IMR-90 (cell line): ENCODE measurements around the gene NPW. TPM values are rescaled to one million over a fixed set of nuclear protein-coding genes. Genes with fewer than 3 reads are reported as not detected.

Experiments used
- ATAC-seq: fragments of 200-7000 bp; cut with Tn5 transposase; 2 replicates; pipeline ENCODE4 v1.9.1; 2020; ENCODE audit warnings: low read depth, mild to moderate bottlenecking, moderate library complexity
- BruUV-seq: library from RNA; stranded (reverse); fragments of 400-500 nt; replicated peaks from 2 replicates; lab custom pipeline; 2021; lab: Mats Ljungman, UMichigan
- CTCF ChIA-PET: fragments of 300-600 bp; formaldehyde crosslinking; extraction: SDS; loops from one replicate; lab custom pipeline; 2021; ENCODE audit warnings: antibody characterized with exemption; lab: Yijun Ruan, JAX
- POLR2A ChIA-PET: fragments of 300-600 bp; sonication (Branson Sonifier 250); formaldehyde crosslinking; loops from one replicate; lab custom pipeline; 2022; ENCODE audit warnings: antibody characterized with exemption; ENCODE audit not compliant: unreplicated experiment; lab: Charles Lee
- DNase-seq: peaks from one replicate; pipeline ENCODE4 v3.0.0; 2013
- H2AFZ ChIP-seq: replicated peaks from 2 replicates; pipeline ENCODE3; 2013; ENCODE audit warnings: low read length, mild to moderate bottlenecking; ENCODE audit not compliant: poor library complexity
- H2AK5ac ChIP-seq: 2 replicates; pipeline ENCODE4 v1.6.1; 2013; ENCODE audit warnings: low read depth, low read length, inconsistent platforms
- H2AK9ac ChIP-seq: replicated peaks from 2 replicates; pipeline ENCODE3; 2013; ENCODE audit warnings: mild to moderate bottlenecking, low read depth, low read length, moderate library complexity; ENCODE audit not compliant: poor library complexity
- H2BK120ac ChIP-seq: 2 replicates; pipeline ENCODE4 v1.6.1; 2013; ENCODE audit warnings: low read depth, low read length, inconsistent platforms
- H2BK15ac ChIP-seq: 3 replicates; pipeline ENCODE4 v1.6.1; 2013; ENCODE audit warnings: low read depth, low read length, inconsistent platforms
- H2BK20ac ChIP-seq: 2 replicates; pipeline ENCODE4 v1.6.1; 2013; ENCODE audit warnings: low read depth, mild to moderate bottlenecking, inconsistent platforms, low read length, moderate library complexity
- H2BK5ac ChIP-seq: 2 replicates; pipeline ENCODE4 v1.6.1; 2013; ENCODE audit warnings: mild to moderate bottlenecking, low read depth, low read length, inconsistent platforms; ENCODE audit not compliant: poor library complexity, severe bottlenecking
- H3K14ac ChIP-seq: replicated peaks from 2 replicates; pipeline ENCODE4 v1.6.1; 2013; ENCODE audit warnings: low read depth, low read length, inconsistent platforms
- H3K18ac ChIP-seq: 2 replicates; pipeline ENCODE4 v1.6.1; 2013; ENCODE audit warnings: low read depth, low read length, control low read depth
- H3K23ac ChIP-seq: 2 replicates; pipeline ENCODE4 v1.6.1; 2013; ENCODE audit warnings: low read depth, low read length, inconsistent platforms
- H3K27ac ChIP-seq: 2 replicates; pipeline ENCODE4 v1.5.1; 2013; ENCODE audit warnings: mild to moderate bottlenecking, control low read depth, low read length; ENCODE audit not compliant: insufficient read depth
- H3K27me3 ChIP-seq: 2 replicates; pipeline ENCODE4 v1.6.1; 2013; ENCODE audit warnings: low read length; ENCODE audit not compliant: control insufficient read depth, insufficient read depth
- H3K36me3 ChIP-seq: 2 replicates; pipeline ENCODE4 v1.6.1; 2013; ENCODE audit warnings: low read length, mixed read lengths; ENCODE audit not compliant: control insufficient read depth, insufficient read depth
- H3K4ac ChIP-seq: 2 replicates; pipeline ENCODE4 v1.6.1; 2013; ENCODE audit warnings: low read depth, low read length, inconsistent platforms
- H3K4me1 ChIP-seq: 2 replicates; pipeline ENCODE4 v1.6.1; 2013; ENCODE audit warnings: low read length, mixed read lengths; ENCODE audit not compliant: control insufficient read depth, insufficient read depth
- H3K4me2 ChIP-seq: 2 replicates; pipeline ENCODE4 v1.6.1; 2013; ENCODE audit warnings: low read depth, mild to moderate bottlenecking, control low read depth, low read length, moderate library complexity
- H3K4me3 ChIP-seq: 2 replicates; pipeline ENCODE4 v1.5.1; 2013; ENCODE audit warnings: low read depth, mild to moderate bottlenecking, control low read depth, low read length, moderate library complexity; ENCODE audit not compliant: insufficient read depth
- H3K56ac ChIP-seq: 2 replicates; pipeline ENCODE4 v1.6.1; 2013; ENCODE audit warnings: low read length, inconsistent platforms; ENCODE audit not compliant: insufficient read depth; ENCODE audit errors: extremely low read depth
- H3K79me1 ChIP-seq, 2 experiments: 2 replicates each; pipeline ENCODE4 v1.6.1; 2013; ENCODE audit warnings: low read length in 2 of 2, inconsistent platforms in 1 of 2, low read depth in 1 of 2
- H3K9ac ChIP-seq: 2 replicates; pipeline ENCODE4 v1.6.1; 2013; ENCODE audit warnings: low read depth, low read length, control low read depth
- H3K9me1 ChIP-seq: 2 replicates; pipeline ENCODE4 v1.6.1; 2013; ENCODE audit warnings: low read length, inconsistent platforms; ENCODE audit not compliant: insufficient read depth
- H3K9me3 ChIP-seq: 2 replicates; pipeline ENCODE4 v1.6.1; 2013; ENCODE audit warnings: low read length; ENCODE audit not compliant: control insufficient read depth, insufficient read depth
- H4K20me1 ChIP-seq: 2 replicates; pipeline ENCODE4 v1.6.1; 2013; ENCODE audit warnings: low read length, inconsistent platforms; ENCODE audit not compliant: insufficient read depth
- H4K5ac ChIP-seq: 2 replicates; pipeline ENCODE4 v1.6.1; 2013; ENCODE audit warnings: mild to moderate bottlenecking, low read depth, low read length, control low read depth
- H4K8ac ChIP-seq, 2 experiments: 2 replicates each; pipeline ENCODE4 v1.6.1; 2013; ENCODE audit warnings: low read depth in 2 of 2, low read length in 2 of 2, control low read depth in 1 of 2, inconsistent platforms in 1 of 2
- H4K91ac ChIP-seq: 2 replicates; pipeline ENCODE4 v1.6.1; 2013; ENCODE audit warnings: low read depth, low read length, inconsistent platforms; ENCODE audit not compliant: insufficient read depth
- BHLHE40 ChIP-seq: fragments of 150-350 bp; IDR thresholded peaks from 2 replicates; pipeline ENCODE4 v1.6.1; 2016; ENCODE audit warnings: mild to moderate bottlenecking, low read depth, low read length
- CEBPB ChIP-seq: IDR thresholded peaks from 2 replicates; pipeline ENCODE4 v1.6.1; 2012; ENCODE audit warnings: low read depth, low read length, improper control_type of control experiment
- CHD1 ChIP-seq: IDR thresholded peaks from 2 replicates; pipeline ENCODE4 v1.6.1; 2012; ENCODE audit warnings: low read depth, low read length, improper control_type of control experiment
- FOS ChIP-seq: fragments of 150-350 bp; IDR thresholded peaks from 2 replicates; pipeline ENCODE4 v1.6.1; 2016; ENCODE audit warnings: low read depth, low read length
- MAZ ChIP-seq: IDR thresholded peaks from 2 replicates; pipeline ENCODE4 v1.6.1; 2012; ENCODE audit warnings: low read depth, mild to moderate bottlenecking, low read length, improper control_type of control experiment, moderate library complexity, borderline replicate concordance
- MXI1 ChIP-seq: IDR thresholded peaks from 2 replicates; pipeline ENCODE4 v1.6.1; 2012; ENCODE audit warnings: low read depth, mild to moderate bottlenecking, low read length, moderate library complexity, borderline replicate concordance
- NFE2L2 ChIP-seq: fragments of 150-350 bp; IDR thresholded peaks from 2 replicates; pipeline ENCODE4 v1.6.1; 2016; ENCODE audit warnings: low read depth, mild to moderate bottlenecking, low read length
- POLR2A ChIP-seq: IDR thresholded peaks from 2 replicates; pipeline ENCODE4 v1.6.1; 2012; ENCODE audit warnings: mild to moderate bottlenecking, low read depth, low read length
- RCOR1 ChIP-seq: IDR thresholded peaks from 2 replicates; pipeline ENCODE4 v1.6.1; 2012; ENCODE audit warnings: mild to moderate bottlenecking, low read length, improper control_type of control experiment; ENCODE audit not compliant: insufficient replicate concordance
- RFX5 ChIP-seq: IDR thresholded peaks from 2 replicates; pipeline ENCODE4 v1.8.0; 2012; ENCODE audit warnings: low read depth, mild to moderate bottlenecking, low read length, moderate library complexity
- SMC3 ChIP-seq: fragments of 150-350 bp; IDR thresholded peaks from 2 replicates; pipeline ENCODE4 v1.6.1; 2016; ENCODE audit warnings: low read depth, mild to moderate bottlenecking, antibody characterized with exemption, low read length, moderate library complexity
- WGBS, 2 experiments: methylation state at CpG; one replicate each; pipeline versions ENCODE4 v1.1.5 to v1.1.7; 2013; ENCODE audit warnings: missing lambda C conversion rate in 2 of 2; ENCODE audit not compliant: insufficient read length in 1 of 2; ENCODE audit errors: extremely low coverage in 2 of 2; 5-methylcytosine and 5-hydroxymethylcytosine counted together
- dilution Hi-C: fragments of 300-500 bp; cut with HindIII; formaldehyde crosslinking; loops from one replicate; pipeline ENCODE4 v1.14.3; 2018; ENCODE audit warnings: low sequenced_read_pairs; ENCODE audit not compliant: unreplicated experiment
- in situ Hi-C: fragments of 300-500 bp; cut with MboI; formaldehyde crosslinking; loops from 3 replicates; pipeline ENCODE4 v1.14.3; 2019; ENCODE audit warnings: low sequenced_read_pairs, inconsistent platforms, mixed read lengths
- intact Hi-C: fragments of 100-400 bp; cut with micrococcal nuclease; formaldehyde crosslinking; loops from 2 replicates; pipeline ENCODE4 v1.10.0; 2022
- polyA plus RNA-seq, 3 experiments: library from polyadenylated mRNA; depleted of rRNA; stranded (reverse); fragments of >200 nt; gene quantifications; 2 replicates each; pipeline ENCODE4 v1.2.3, GENCODE V29; 2012; ENCODE audit warnings: low replicate concordance in 1 of 3
- total RNA-seq: library from RNA; depleted of rRNA; stranded (reverse); fragments of >200 nt; gene quantifications from 2 replicates; pipeline ENCODE4 v1.2.3, GENCODE V29; 2012
- TF ChIP-seq, protein P1 (sequence below): conservative IDR thresholded peaks from 2 replicates; pipeline ENCODE4 v1.5.1; 2012; ENCODE audit warnings: mild to moderate bottlenecking, low read depth, low read length, improper control_type of control experiment
- TF ChIP-seq, protein P2 (sequence below): fragments of 150-350 bp; IDR thresholded peaks from 2 replicates; pipeline ENCODE4 v1.6.1; 2016; ENCODE audit warnings: low read depth, mild to moderate bottlenecking, low read length, moderate library complexity, borderline replicate concordance

NPW gene
- total and polyA plus RNA-seq, 2 of the 4 experiments (the other 2 are of a cell fraction), result 0.18 to 2.0 TPM

DNA sequence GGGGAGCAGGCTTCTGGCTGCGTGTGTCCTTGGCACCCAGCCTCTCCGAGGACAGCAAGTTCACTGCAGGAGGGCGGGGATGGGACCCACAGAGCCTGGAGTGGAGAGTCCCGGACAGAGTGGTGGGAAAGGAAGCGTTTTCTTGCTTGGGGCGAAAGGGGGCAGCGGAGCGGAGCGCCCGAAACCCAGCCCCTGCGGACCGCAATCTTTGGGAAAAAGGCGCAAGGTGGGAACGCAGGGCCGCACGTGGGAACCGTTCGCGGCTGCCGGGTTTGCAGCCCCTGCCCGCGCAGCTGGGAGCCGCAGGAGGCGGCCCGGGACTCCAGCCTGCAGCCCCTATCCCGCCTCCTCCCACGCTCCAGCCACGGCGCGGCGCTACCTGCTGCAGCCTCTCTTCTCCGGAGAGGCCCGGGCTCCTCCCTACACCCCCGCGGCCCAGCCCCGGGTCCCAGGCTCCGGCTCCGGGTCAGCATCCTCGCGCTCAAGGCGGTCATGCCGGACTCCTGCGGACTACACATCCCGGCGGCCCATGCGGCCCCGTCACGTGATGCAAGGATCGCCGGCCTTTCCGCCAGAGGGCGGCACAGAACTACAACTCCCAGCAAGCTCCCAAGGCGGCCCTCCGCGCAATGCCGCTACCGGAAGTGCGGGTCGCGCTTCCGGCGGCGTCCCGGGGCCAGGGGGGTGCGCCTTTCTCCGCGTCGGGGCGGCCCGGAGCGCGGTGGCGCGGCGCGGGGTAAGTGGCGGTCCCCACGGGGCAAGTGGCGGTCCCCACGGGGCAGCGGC is 27.9 kb downstream of the NPW start, which contains the start of the genes NTHL1 and TSC2:
TSS of gene NTHL1 (minus strand) at position 505 of the 786 bp plus-strand sequence. CDS start at position 494, 11 bp downstream.
TSS of gene TSC2 (plus strand) at position 656 of the 786 bp plus-strand sequence. CDS start 631 bp downstream, outside the sequence.
- H3K18ac ChIP-seq, result no peak within 1 kb of the TSS
- ChIA-PET POLR2A (interaction anchor here (0.6 kb wide), 1 partner anchor 83 kb away, joined by 3 read pairs; no protein-coding TSS in a partner anchor), CTCF (interaction anchor here (0.9 to 1.3 kb wide), 3 partner anchors 25 to 93 kb away, joined by 3 to 6 read pairs (median 4); no protein-coding TSS in a partner anchor)
- in situ Hi-C loops (no loop called here), dilution Hi-C loops (no loop called here), intact Hi-C loops (loop anchor here (1.0 kb wide), 1 partner anchor 24 kb away; no protein-coding TSS in a partner anchor)
- no peak within 1 kb of the TSS for H2BK20ac ChIP-seq
- H3K9me3 ChIP-seq, result no peaks in the 10 kb centered on the region
- H3K27ac ChIP-seq, result peak within 1 kb of the TSS; percentile 34
- H3K27me3 ChIP-seq, result no peaks in the 10 kb centered on the region
- H3K14ac ChIP-seq, result peak within 1 kb of the TSS; percentile 86
- H3K79me1 ChIP-seq, result peaks cover 27 to 56% of the 10 kb centered on the region in 2 experiments
- 0% methylated on average over 19 of the region's 81 CpGs; no CpG with 5 or more reads in 1 of the 2 experiments for WGBS, 2 experiments
- H2AK9ac ChIP-seq, result peak within 1 kb of the TSS; percentile 93
- H3K36me3 ChIP-seq, result peaks cover 21% of the 10 kb centered on the region
- peaks cover 10% of the 10 kb centered on the region for H3K9me1 ChIP-seq
- peaks cover 11% of the 10 kb centered on the region for H3K4me1 ChIP-seq
- H3K4me2 ChIP-seq, result peak within 1 kb of the TSS; percentile 75
- peak within 1 kb of the TSS; percentile 63 for H4K91ac ChIP-seq
- H3K56ac ChIP-seq, result peak within 1 kb of the TSS; percentile 54
- peak within 1 kb of the TSS; percentile 67 for H3K4me3 ChIP-seq
- peak; percentile 98 for ATAC-seq
- H4K20me1 ChIP-seq, result no peaks in the 10 kb centered on the region; the same call in none of the 2 replicates
- peak within 1 kb of the TSS; percentile 15 to 71; a peak in 2 of 4 replicates for H4K8ac ChIP-seq
- peak within 1 kb of the TSS; percentile 47; the same call in 1 of the 2 replicates for H2BK120ac ChIP-seq
- peak within 1 kb of the TSS; percentile 80 for H3K4ac ChIP-seq
- peak; percentile 95 for DNase-seq
- H3K9ac ChIP-seq, result peak within 1 kb of the TSS; percentile 79
- H4K5ac ChIP-seq, result peak within 1 kb of the TSS; percentile 31; the same call in 1 of the 2 replicates
- peak within 1 kb of the TSS; percentile 93 for H2AFZ ChIP-seq
- BruUV-seq, result no TSS peak
- H2BK5ac ChIP-seq, result peak within 1 kb of the TSS; percentile 60
- H2BK15ac ChIP-seq, result no peak within 1 kb of the TSS
- H3K23ac ChIP-seq, result peak within 1 kb of the TSS; percentile 74
- peak within 1 kb of the TSS; percentile 66 for H2AK5ac ChIP-seq
- TF ChIP-seq RCOR1, result no peak
- no peak for TF ChIP-seq CHD1
- TF ChIP-seq, protein P1, sequence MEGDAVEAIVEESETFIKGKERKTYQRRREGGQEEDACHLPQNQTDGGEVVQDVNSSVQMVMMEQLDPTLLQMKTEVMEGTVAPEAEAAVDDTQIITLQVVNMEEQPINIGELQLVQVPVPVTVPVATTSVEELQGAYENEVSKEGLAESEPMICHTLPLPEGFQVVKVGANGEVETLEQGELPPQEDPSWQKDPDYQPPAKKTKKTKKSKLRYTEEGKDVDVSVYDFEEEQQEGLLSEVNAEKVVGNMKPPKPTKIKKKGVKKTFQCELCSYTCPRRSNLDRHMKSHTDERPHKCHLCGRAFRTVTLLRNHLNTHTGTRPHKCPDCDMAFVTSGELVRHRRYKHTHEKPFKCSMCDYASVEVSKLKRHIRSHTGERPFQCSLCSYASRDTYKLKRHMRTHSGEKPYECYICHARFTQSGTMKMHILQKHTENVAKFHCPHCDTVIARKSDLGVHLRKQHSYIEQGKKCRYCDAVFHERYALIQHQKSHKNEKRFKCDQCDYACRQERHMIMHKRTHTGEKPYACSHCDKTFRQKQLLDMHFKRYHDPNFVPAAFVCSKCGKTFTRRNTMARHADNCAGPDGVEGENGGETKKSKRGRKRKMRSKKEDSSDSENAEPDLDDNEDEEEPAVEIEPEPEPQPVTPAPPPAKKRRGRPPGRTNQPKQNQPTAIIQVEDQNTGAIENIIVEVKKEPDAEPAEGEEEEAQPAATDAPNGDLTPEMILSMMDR, result peak; percentile 45
- peak; percentile 61 for TF ChIP-seq BHLHE40
- peak; percentile 67; the same call in 1 of the 2 replicates for TF ChIP-seq MAZ
- TF ChIP-seq FOS, result peak; percentile 30; the same call in 1 of the 2 replicates
- peak; percentile 14; the same call in 1 of the 2 replicates for TF ChIP-seq MXI1
- no peak for TF ChIP-seq NFE2L2
- peak; percentile 30; the same call in 1 of the 2 replicates for TF ChIP-seq CEBPB
- TF ChIP-seq POLR2A, result no peak
- TF ChIP-seq RFX5, result no peak
- TF ChIP-seq, protein P2, sequence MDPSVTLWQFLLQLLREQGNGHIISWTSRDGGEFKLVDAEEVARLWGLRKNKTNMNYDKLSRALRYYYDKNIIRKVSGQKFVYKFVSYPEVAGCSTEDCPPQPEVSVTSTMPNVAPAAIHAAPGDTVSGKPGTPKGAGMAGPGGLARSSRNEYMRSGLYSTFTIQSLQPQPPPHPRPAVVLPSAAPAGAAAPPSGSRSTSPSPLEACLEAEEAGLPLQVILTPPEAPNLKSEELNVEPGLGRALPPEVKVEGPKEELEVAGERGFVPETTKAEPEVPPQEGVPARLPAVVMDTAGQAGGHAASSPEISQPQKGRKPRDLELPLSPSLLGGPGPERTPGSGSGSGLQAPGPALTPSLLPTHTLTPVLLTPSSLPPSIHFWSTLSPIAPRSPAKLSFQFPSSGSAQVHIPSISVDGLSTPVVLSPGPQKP, result no peak
- peak; percentile 6; the same call in 1 of the 2 replicates for TF ChIP-seq SMC3
